NAMALWA (cell line): ENCODE measurements around the gene IGF1R.

Source experiments
- DNase-seq: peaks from one replicate; pipeline ENCODE4 v3.0.0-alpha.2; 2015; ENCODE audit warnings: low spot score

The IGF1R gene

GRCh38 chr15:98909968-98910885 lies 261.9 kb downstream of the IGF1R start:
- no peak for DNase-seq

- DNase-seq: no peak
These were observed 266.3 kb downstream of the IGF1R start for GRCh38 chr15:98914626-98915025.

DNA sequence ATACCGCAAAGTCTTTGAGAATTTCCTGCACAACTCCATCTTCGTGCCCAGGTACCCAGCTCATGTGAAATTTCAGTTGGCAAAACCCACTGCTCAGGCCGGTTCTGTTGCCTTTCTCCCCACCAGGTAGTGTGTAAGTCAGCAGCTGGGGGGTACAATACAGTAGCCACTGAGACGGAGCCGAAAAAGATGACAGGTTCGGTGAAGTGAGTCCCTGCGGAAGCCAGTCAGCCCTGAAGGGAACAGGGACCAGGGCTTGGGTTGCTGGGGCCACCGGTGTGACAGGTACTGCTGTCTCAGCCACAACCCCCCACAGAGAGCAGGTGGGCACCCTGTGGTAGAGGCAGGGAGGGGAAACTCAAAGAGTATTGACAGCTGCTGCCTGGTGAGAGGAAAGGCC lies 268.5 kb downstream of the IGF1R start:
- no peak for DNase-seq

- DNase-seq: no peak
These were observed 269.1 kb downstream of the IGF1R start for GRCh38 chr15:98917417-98917816.

DNA sequence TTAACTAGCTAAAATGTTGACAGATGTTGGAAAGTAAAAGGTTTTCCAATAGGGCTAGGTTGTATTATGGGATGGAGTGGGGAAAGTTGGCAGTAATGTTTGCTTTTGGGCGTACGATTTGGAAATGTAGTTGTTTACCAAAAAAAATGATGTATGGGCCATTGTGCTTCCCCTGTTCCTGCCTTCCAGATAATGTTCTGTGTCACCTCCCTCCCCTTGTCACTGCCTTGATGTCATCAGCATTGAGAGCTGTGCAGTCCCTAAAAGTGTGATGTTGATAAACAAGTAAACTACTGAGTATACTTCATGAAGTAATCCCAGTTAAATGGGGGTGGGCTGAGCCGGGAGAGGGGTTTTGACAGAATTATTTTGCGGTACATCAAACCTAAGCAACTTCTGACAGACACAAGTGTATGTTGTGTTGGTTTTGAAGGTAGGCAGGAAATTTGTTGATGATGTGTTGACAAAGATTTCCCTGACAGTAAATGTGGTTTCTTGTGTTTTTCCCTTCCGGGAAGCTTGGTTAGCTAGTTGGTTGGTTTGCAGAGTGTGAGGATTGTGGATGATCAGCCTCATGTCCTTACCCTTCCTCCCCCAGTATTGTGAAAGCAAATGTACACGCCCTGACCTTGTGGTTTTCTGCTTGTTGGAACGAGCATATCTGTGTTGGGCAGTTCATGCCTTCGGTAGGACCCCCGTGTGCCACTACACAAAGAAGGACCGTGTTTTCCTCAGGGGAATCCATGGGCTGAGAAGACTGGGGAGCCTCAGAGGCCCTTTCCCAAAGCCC lies 271.9 kb downstream of the IGF1R start:
- DNase-seq: no peak

DNA sequence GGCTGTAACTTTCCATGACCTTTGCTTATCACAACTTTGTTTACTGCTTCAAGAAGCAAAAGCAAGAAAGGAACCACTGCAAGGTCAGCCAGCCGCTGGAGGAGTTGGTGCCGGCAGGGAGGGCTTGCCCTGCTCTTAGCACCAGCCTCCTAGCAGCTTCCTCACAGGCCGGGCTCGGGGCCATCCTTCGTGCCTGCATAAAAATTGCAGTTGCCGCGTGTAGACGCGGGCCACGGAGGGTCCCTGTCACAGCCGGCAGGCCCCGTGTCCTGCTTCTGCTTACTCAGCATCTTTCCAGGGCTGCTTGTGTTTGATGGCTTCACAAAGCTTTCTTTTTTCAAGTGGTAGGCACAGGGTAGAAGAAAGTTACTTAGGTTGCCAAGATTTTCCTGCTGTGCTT lies 274.8 kb downstream of the IGF1R start:
- no peak for DNase-seq

- DNase-seq: no peak
These were observed 275.2 kb downstream of the IGF1R start for GRCh38 chr15:98923579-98923978.

- no peak for DNase-seq
These were observed 276.2 kb downstream of the IGF1R start for GRCh38 chr15:98924401-98925049.

DNA sequence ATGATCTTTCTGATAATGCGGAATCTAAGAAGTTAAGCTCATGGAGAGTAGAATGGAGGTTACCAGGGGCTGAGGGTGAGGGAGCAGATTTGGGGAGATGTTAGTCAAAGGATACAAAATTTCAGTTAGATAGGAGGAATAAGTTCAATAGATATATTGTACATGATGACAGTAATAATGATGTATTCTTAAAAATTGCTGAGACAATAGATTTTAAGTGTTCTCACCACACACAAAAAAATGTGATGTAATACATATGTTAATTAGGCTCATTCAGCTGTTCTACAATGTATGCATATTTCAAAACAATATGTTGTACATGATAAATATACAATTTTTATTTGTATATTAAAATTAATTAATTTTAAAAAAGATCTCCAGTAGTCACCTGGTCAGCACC lies 277.9 kb downstream of the IGF1R start:
- no peak for DNase-seq

GRCh38 chr15:98927022-98927421 lies 278.7 kb downstream of the IGF1R start:
- no peak for DNase-seq

DNA sequence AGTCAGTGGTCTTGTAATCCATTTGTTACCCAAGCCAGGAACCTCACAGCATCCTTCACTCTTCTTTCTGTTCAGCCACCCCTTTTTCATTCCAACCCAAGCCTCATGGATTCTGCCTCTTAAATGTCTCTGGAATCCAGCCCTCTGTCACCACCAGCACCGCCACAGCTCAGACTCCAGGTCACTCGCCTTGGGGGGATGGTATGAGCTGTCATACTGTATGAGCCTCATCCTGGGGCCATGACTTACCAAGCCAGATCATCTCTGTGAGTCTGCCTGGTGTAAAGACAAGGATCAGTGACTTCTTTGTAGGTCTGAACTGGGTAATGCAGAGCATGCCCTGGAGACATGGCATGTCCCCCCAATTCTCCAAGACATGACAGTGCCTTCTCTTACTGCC lies 279.7 kb downstream of the IGF1R start:
- DNase-seq: no peak

- no peak for DNase-seq
These were observed 282.2 kb downstream of the IGF1R start for GRCh38 chr15:98930576-98930975.

GRCh38 chr15:98931004-98931403 lies 282.7 kb downstream of the IGF1R start:
- DNase-seq: no peak

DNA sequence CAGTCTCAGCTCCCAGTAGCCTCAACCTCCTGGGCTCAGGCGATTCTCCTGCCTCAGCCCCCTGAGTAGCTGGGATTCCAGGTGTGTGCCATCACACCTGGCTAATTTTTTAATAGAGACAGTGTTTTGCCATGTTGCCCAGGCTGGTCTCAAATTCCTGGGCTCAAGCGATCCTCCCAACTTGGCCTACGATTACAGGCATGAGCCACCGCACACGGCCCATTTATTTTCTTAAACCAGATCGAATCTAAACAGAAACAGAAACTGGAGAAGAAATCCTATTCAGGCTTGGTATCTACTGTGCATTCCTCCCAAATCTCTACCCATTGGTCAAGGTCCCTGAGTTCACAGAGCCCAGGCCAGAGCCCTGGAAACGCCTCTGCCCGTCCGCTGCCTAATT lies 285.1 kb downstream of the IGF1R start:
- no peak for DNase-seq

GRCh38 chr15:98935736-98936135 lies 287.4 kb downstream of the IGF1R start:
- DNase-seq: no peak

DNA sequence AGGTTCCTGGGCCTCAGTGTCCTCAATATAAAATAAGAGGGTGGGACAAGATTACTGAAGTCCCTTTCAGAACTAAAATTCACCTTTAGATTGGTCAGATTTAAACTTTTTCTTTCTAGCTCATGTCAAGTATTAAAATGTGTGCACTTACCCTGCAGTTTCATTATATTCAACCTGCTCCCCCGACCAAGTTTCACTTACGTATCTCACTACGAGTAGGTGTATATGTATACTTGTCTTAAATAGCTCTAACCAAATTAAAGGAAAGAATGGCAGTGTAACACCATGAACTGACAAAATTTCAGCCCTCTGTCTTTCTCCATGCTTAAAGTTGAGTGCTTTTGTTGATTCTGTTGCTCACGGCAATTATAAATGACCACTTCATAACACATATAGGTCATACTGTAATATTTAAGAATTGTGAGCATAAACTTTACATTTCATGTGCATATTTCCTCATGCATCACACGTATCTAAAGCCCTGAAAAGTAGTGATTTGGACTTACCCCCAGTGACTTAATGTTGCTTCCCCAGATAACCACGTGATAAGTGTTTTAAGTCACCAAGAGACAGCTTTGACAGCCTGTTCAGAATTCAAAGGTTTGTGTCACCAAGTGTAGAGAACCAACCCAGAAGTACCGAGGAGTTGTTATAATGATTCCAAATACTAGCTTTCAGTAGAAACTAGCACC lies 289.2 kb downstream of the IGF1R start:
- DNase-seq: no peak

GRCh38 chr15:98938105-98938417 lies 289.7 kb downstream of the IGF1R start:
- no peak for DNase-seq

DNA sequence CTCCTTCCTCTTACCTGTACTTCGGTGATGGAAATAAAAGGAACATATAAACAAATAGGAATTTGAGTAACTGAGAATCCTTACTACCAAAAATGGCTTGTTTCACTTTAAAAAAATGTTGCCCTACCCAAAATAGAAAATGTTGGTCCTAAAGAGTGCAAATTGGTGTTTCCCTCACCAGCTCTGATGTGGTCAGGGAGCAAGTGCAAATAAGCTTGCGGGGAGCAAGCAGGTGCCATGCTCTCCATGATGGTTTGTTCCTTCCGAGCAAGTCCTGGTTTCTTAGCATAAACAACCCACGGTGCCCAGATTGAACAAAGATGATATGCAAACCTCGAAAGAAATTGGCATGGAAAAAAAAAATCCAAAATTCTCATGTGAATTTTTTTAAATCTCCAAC lies 290.5 kb downstream of the IGF1R start:
- DNase-seq: no peak

- DNase-seq: no peak
These were observed 291.2 kb downstream of the IGF1R start for GRCh38 chr15:98939311-98940080.

GRCh38 chr15:98941595-98942255 lies 293.4 kb downstream of the IGF1R start:
- DNase-seq: no peak

DNA sequence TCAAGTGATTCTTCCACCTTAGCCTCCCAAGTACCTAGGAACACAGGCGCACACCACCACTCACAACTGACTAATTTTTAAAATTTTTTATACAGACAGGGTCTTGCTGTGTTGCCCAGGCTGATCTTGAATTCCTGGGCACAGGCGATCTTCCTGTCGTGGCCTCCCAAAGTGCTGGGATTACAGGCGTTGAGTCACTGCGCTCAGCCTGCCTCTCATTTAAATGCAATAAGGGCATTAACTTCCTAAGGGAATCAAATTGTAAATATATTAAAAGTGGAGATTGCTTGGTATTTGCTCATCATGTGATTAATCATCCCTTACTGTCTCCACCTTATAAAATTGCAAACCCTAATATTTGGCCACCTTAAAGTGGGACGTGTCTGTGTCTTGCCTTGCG lies 294.1 kb downstream of the IGF1R start:
- DNase-seq: no peak
